Tongue (tissue), 2 donors: ENCODE measurements around the gene SPRED2. TPM values are rescaled to one million over a fixed set of nuclear protein-coding genes. Genes with fewer than 3 reads are reported as not detected.

Experiments used
- DNase-seq: peaks from one replicate; pipeline ENCODE4 v3.0.0-alpha.2; 2015
- total RNA-seq: library from RNA; depleted of rRNA; stranded (reverse); fragments of >200 nt; gene quantifications from one replicate; pipeline ENCODE4 v1.2.3, GENCODE V29; 2014

Gene SPRED2, protein sequence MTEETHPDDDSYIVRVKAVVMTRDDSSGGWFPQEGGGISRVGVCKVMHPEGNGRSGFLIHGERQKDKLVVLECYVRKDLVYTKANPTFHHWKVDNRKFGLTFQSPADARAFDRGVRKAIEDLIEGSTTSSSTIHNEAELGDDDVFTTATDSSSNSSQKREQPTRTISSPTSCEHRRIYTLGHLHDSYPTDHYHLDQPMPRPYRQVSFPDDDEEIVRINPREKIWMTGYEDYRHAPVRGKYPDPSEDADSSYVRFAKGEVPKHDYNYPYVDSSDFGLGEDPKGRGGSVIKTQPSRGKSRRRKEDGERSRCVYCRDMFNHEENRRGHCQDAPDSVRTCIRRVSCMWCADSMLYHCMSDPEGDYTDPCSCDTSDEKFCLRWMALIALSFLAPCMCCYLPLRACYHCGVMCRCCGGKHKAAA
- total RNA-seq = 25.8 TPM

DNA sequence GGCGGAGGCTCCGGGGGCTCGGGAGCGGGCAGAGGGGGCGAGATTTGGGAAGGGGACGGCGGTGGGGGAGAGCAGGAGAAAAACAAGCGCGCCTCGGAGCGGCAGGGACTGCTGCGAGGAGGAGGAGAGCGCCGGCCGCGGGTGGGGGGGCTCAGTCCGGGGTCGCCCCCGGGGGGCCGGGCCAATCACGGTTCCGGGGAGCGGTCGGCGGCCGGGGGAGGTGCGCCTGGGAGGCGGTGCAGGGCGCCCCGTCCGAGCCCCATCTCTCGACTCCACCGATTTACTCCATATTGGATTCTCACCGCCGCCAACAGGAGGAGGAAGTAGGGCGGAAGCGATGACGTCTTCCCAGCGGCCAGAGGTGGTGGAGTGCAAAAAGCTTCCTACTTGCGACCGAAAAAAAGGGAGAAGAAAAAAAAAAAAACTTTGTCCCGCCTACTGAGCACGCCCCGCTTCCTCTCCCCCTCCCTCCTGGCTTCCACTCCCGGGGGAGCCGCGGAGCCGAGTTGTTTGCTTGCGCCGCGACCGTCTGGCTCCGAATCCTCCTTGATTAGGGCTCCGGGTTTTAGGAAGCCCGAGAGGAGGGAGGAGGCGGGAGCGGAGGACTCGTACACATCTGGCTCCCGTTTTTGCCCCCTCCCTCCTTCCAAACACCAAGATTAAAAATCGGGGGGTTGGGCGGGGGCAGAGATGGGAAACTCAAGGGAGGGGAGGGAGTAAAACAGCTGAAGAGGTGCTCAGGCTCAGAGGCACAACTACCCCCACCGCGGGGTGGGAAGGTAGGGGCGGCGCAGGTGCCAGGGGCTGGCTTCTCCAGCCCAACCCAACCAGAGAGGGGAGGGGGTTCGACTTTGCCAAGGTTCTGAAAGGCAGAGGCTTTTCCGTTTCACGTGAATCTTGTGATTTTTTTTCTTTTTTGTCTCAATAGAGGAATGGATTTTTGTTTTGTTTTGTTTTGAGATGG, at the start of gene SPRED2:
Gene SPRED2 (minus strand): TSS at position 373 of the 964 bp plus-strand sequence. CDS start 612 bp downstream, outside the sequence.
- DNase-seq = peak; percentile 98

DNA sequence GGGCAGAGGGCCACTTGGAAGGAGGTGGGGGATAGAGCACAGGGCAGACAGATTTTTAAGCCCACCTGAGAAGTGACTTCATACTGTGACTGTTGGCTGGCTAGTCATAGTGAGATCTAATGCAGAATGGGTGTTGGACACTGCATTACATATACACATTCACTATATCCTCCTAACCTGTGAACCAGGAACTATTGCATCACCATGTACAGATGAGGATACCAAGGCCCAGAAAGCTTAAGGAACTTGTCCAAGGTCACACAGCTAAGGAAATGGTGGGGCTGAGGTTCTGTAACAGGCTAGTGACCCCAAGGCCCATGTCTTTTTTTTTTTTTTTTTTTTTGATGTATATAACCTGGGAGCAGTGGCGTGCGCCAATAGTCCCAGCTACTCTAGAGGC, 49.6 kb upstream of the SPRED2 start:
- DNase-seq = no peak

DNA sequence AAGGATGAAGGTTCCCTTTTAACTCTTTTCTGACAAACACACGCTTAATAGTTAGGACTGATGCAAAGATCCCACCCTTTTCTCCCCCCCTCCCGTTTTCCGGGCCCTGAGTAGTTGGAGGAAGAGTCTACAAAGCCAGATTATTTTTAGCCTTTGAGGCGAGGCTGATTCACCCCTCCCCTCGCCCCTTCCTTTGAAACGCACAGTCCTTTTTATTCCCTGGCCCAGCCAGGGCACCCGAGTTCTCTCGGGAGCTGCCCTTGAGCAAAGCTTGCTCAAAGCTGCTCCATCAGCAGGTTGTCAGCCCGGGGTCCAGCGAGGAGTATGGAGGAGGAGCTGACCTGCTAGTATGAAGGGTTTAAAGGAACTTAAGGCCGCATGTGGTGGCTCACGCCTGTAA, 47.1 kb upstream of the SPRED2 start:
- DNase-seq = no peak

GRCh38 chr2:65478498-65479135, 46.2 kb upstream of the SPRED2 start:
- DNase-seq = no peak

- no peak for DNase-seq
Observed at GRCh38 chr2:65477590-65477989, 45.2 kb upstream of the SPRED2 start.

- no peak for DNase-seq
Observed at GRCh38 chr2:65476778-65477177, 44.4 kb upstream of the SPRED2 start.

GRCh38 chr2:65475000-65475399, 42.6 kb upstream of the SPRED2 start:
- DNase-seq = no peak

- no peak for DNase-seq
Observed at GRCh38 chr2:65473045-65473444, 40.6 kb upstream of the SPRED2 start.

DNA sequence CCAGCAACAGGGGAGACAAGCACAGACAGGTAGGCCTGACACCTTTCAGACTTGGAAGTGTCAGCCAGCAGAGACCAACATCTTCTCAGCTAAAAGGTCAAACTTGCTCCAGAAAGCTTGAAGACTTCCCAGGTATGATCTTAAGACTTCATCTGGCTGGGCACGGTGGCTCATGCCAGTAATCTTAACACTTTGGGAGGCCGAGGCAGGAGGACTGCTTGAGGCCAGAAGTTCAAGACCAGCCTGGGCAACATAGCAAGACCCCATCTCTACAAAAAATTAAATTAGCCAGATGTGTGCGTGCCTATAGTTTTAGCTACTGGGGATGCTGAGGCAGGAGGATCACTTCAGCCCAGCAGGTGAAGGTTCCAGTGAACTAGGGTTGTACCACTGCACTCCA, 39.0 kb upstream of the SPRED2 start:
- DNase-seq = no peak

GRCh38 chr2:65466551-65466950, 34.2 kb upstream of the SPRED2 start:
- DNase-seq = no peak

DNA sequence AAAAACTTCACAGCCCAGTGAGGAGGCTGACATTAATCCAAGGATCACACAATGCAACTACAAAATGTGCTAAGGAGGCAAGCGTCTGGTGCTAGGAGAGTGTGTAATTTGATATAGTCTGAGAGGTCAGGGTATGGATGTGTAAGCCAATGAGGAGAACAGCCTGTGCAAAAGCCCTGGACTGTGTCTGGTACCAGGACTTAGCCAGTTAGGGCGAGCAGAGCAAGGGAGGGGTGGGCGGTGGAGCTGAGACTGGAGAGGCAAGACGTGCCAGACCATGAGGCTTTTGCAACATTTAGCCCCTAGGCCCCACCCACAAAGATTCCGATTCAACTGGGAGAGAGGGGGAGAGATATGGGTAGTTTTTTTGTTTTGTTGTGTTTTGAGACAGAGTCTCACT, 33.5 kb upstream of the SPRED2 start:
- no peak for DNase-seq

DNA sequence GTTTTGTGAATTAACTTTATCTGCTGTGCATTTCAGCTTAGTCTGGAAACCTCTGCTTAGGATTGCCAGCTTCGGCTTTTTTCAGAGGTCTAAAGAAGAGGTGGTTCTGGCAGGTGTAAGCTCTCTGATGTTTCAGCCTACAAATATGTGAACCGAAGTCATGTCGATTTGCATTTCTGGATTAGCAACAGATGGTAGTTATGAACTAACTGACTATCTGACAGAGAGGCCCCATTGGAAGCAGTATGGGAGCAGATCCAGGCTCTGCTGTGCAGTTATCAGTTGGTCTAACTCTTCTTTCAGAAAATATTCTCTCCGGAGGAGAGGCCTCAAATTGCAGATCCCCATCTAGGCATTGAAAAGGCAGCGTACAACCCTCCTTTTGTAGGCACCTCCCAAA, 32.7 kb upstream of the SPRED2 start:
- no peak for DNase-seq

- DNase-seq = peak; percentile 18
Observed at GRCh38 chr2:65464604-65465003, 32.2 kb upstream of the SPRED2 start.

DNA sequence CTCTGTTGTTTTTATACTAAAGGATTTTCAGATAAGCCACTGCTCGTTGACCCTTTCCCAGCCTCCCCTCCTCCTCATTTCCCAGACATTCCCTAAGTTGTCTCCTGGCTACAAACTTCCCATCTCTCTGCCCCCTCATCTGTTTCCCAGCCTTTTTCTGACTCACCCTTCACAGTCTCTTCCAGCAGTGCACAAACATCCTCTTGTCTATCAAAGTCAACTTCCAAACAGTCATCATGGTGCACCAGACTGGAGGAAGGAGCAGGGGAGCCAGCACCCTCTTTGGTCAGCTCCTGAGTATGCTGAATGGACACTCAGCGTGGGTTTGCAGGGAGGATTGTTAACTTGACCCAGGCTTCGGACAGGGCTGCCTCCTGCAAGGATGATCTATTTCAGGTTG, 26.6 kb upstream of the SPRED2 start:
- DNase-seq = no peak

GRCh38 chr2:65456886-65457285, 24.5 kb upstream of the SPRED2 start:
- DNase-seq = no peak

DNA sequence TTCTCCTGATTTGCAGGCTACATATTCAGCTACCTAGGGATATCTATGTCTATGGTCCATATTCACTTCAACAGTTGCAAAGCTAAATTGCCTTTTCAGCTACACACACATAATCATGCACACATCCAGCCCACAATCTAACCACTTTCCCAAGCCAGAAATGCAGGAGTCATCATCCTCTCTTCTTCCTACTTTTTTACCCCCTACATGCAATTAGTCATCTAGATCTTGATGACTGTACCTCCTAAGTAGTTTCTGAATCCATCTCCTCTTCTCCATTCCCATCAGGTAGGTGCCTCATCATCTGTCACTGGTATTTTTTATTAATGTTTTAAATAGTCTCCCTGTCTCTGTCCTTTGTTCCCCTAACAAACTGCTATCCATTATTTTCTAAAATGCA, 23.7 kb upstream of the SPRED2 start:
- DNase-seq = no peak

GRCh38 chr2:65453916-65454315, 21.5 kb upstream of the SPRED2 start:
- no peak for DNase-seq

- DNase-seq = no peak
Observed at GRCh38 chr2:65452150-65452895, 19.9 kb upstream of the SPRED2 start.

DNA sequence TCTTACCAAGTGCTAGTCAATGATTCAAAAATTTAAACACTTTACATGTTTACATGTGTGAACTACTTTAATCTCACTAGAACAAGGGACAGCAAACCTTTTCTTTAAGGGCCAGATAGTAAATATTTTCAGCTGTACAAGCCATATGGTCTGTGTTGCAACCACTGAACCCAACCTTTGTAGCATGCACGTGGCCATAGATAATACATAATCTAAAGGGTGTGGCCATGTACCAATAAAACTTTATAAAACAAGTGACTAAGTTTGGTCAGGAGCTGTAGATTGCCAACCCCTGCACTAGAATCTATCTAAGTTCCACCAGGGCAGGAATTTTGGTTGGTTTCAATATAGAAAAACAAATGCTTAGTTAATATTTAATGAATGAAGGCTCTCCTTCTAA, 18.4 kb upstream of the SPRED2 start:
- no peak for DNase-seq

DNA sequence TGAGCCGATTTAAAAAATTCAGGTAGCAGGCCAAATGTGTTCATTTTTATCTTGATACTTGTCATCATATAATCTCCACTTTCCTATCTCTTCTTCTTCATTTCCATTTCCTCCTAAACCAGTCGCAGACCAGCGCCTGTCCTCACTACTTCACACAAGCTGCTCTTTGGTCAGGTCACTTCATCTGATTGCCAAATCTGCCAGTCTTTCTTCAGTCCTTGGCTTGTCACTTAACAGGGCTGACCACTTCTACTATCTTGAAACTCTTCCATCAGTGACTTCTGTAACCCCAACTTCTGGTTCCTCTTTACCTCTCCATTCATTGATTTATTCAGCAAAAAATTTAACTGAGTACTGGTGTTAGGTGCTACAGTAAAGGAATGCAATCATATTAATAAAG, 18.0 kb upstream of the SPRED2 start:
- DNase-seq = no peak

- no peak for DNase-seq
Observed at GRCh38 chr2:65443509-65444186, 11.2 kb upstream of the SPRED2 start.
